ENCODE results near the gene DIPK1A. TPM values are rescaled to one million over a fixed set of nuclear protein-coding genes. Genes with fewer than 3 reads are reported as not detected.

The DIPK1A gene
- total RNA-seq, 1 experiment from 2014 or later = 2.3 TPM

DNA sequence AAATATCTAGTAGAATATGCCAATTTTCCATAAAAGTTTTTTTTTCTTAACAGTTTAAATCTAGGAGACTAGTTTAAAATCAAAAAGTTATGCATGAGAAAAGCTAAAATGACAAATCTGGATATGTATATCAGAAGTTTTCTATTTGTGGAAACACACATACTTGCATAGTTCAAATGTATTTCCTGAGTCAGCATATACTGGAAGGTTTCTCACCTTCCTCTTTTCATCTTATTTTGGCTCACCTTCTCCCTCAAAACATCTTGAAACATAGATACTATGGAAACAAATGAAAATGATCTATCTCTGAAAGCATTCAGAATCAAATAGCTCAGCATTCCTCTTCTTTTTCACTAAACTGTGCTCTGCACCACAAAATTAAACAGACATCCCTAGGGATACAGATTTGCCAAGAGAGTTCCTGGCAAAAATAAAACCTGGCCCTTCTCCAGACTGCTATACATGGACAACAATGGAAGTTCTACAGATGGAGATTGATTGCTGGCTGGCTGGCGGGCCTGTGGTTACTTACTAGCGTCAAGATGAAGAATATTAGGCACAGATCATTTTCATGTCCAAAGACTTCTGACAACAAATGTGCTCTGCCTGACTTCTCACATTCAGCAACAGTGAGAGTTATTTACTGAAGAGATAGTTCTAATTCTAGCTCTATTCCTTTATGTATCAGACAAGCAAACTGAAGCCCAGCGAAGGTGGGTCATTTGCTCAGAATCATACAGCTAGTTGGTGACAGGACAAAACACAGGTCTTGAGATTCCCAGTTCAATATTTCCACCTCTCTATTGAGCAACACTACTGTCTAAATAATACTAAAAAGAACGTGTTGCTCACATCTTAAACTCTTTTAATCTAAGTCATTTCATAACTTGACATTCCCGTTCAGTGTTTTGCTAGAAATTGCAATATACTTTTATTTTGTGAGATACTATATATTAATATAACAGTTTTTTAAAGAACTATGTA, 26.6 kb downstream of the DIPK1A start:
- H3K4me1 Mint-ChIP-seq (ENCODE audit: low read depth, unreplicated experiment) = peaks cover 28% of the 10 kb centered on the region

DNA sequence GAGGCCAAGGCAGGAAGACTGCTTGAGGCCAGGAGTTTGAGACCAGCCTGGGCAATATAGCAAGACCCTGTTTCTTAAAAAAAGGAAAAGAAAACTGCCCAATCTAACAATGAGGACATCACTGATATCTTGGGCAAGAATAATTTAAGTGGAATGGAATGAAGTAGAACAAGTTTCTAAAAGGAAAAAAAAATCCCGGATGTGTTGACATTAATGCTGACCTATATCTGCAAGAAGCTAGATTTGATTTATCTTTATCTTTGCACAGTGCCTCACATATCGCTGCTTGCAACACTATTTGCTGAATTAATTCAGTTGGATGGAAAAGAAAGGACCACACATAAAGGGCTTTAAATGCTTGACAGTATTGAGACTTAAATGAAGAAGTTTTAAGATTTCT, 27.8 kb downstream of the DIPK1A start:
- Mint-ChIP-seq H3K36me3 (ENCODE audit: insufficient read depth, unreplicated experiment) (peaks cover 7% of the 10 kb centered on the region), H3K4me3 (ENCODE audit: unreplicated experiment) (peak overlapping the region; percentile 3), H3K27ac (ENCODE audit: unreplicated experiment) (peak overlapping the region; percentile 9), H3K9me3 (ENCODE audit: unreplicated experiment) (no peaks in the 10 kb centered on the region), H3K4me1 (ENCODE audit: low read depth, unreplicated experiment) (peaks cover 28% of the 10 kb centered on the region), H3K27me3 (ENCODE audit: insufficient read depth, unreplicated experiment) (no peaks in the 10 kb centered on the region)
- Histone ChIP-seq H3K4me3 (ENCODE audit: low read depth, low read length) (no peak overlapping the region), H3K36me3 (ENCODE audit: control insufficient read depth, insufficient read depth, low read length) (no peaks in the 10 kb centered on the region), H3K27me3 (replicated peaks; ENCODE audit: control insufficient read depth, insufficient read depth, low read length) (no peaks in the 10 kb centered on the region), H3K4me1 (peaks cover 18% of the 10 kb centered on the region), H3K9me3 (no peaks in the 10 kb centered on the region)
- CTCF ChIA-PET = interaction anchor here (0.8 kb wide), 1 partner anchor 27 kb away, joined by 3 read pairs; no protein-coding TSS in a partner anchor
- intact Hi-C loops (cut with micrococcal nuclease; ENCODE audit: unreplicated experiment) = loop anchor here (1.0 kb wide), 3 partner anchors 18 to 46 kb away; partner anchors contain the start of gene DIPK1A
- DNase-seq = peak; percentile 38 to 62
- BruUV-seq (replicated peaks) = no TSS peak
- TF ChIP-seq, protein P1, sequence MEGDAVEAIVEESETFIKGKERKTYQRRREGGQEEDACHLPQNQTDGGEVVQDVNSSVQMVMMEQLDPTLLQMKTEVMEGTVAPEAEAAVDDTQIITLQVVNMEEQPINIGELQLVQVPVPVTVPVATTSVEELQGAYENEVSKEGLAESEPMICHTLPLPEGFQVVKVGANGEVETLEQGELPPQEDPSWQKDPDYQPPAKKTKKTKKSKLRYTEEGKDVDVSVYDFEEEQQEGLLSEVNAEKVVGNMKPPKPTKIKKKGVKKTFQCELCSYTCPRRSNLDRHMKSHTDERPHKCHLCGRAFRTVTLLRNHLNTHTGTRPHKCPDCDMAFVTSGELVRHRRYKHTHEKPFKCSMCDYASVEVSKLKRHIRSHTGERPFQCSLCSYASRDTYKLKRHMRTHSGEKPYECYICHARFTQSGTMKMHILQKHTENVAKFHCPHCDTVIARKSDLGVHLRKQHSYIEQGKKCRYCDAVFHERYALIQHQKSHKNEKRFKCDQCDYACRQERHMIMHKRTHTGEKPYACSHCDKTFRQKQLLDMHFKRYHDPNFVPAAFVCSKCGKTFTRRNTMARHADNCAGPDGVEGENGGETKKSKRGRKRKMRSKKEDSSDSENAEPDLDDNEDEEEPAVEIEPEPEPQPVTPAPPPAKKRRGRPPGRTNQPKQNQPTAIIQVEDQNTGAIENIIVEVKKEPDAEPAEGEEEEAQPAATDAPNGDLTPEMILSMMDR (IDR thresholded peaks at IDR 0.05; ENCODE audit: insufficient read depth in 1 of 2, low read depth in 1 of 2, low read length in 1 of 2, severe bottlenecking in 1 of 2, unreplicated experiment in 1 of 2) = no peak
- POLR2A ChIA-PET = no interaction called here

More for the DNA sequence above, 26.6 kb downstream of the DIPK1A start:
- ChIA-PET CTCF (no interaction called here), POLR2A (no interaction called here)
- Histone ChIP-seq H3K9me3 (no peaks in the 10 kb centered on the region), H3K4me1 (peaks cover 18% of the 10 kb centered on the region), H3K27me3 (replicated peaks; ENCODE audit: control insufficient read depth, insufficient read depth, low read length) (no peaks in the 10 kb centered on the region), H3K36me3 (ENCODE audit: control insufficient read depth, insufficient read depth, low read length) (no peaks in the 10 kb centered on the region), H3K4me3 (ENCODE audit: low read depth, low read length) (no peak overlapping the region)
- DNase-seq = no peak
- Mint-ChIP-seq H3K9me3 (ENCODE audit: unreplicated experiment) (no peaks in the 10 kb centered on the region), H3K27ac (ENCODE audit: unreplicated experiment) (no peak overlapping the region), H3K27me3 (ENCODE audit: insufficient read depth, unreplicated experiment) (no peaks in the 10 kb centered on the region), H3K36me3 (ENCODE audit: insufficient read depth, unreplicated experiment) (peaks cover 7% of the 10 kb centered on the region), H3K4me3 (ENCODE audit: unreplicated experiment) (no peak overlapping the region)
- TF ChIP-seq, protein P1 (IDR thresholded peaks at IDR 0.05; ENCODE audit: insufficient read depth in 1 of 2, low read depth in 1 of 2, low read length in 1 of 2, severe bottlenecking in 1 of 2, unreplicated experiment in 1 of 2) = no peak
- intact Hi-C loops (cut with micrococcal nuclease; ENCODE audit: unreplicated experiment) = no loop called here
- BruUV-seq (replicated peaks) = no TSS peak

DNA sequence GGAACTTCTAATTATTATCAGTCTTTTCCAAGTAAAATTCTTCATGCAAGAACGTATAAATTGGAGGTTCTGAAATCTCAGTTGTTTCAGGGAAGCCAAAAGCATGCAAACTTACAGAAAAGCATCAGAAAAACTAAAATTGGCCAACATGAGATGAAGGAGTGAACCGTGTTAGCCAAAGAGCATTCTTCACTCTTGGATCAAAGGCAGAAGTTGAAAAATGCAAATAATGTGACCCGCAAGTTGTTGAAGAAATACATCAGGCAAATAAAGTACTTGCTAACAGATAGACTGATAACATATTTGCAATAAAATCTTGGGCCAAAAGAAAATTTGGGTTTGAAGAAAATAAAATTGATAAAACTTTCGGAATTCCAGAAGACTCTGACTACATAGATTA, 29.6 kb downstream of the DIPK1A start:
- H3K36me3 Mint-ChIP-seq (ENCODE audit: insufficient read depth, unreplicated experiment) = peaks cover 7% of the 10 kb centered on the region
- TF ChIP-seq, protein P1 (IDR thresholded peaks at IDR 0.05; ENCODE audit: insufficient read depth in 1 of 2, low read depth in 1 of 2, low read length in 1 of 2, severe bottlenecking in 1 of 2, unreplicated experiment in 1 of 2) = no peak
- H3K27ac Mint-ChIP-seq (ENCODE audit: unreplicated experiment) = no peak overlapping the region
- intact Hi-C loops (cut with micrococcal nuclease; ENCODE audit: unreplicated experiment) = no loop called here
- H3K4me1 Mint-ChIP-seq (ENCODE audit: low read depth, unreplicated experiment) = peaks cover 28% of the 10 kb centered on the region
- no peak overlapping the region for H3K4me3 Mint-ChIP-seq (ENCODE audit: unreplicated experiment)
- POLR2A ChIA-PET = no interaction called here
- no peaks in the 10 kb centered on the region for H3K9me3 Mint-ChIP-seq (ENCODE audit: unreplicated experiment)
- H3K27me3 Mint-ChIP-seq (ENCODE audit: insufficient read depth, unreplicated experiment) = no peaks in the 10 kb centered on the region
- Histone ChIP-seq H3K36me3 (ENCODE audit: control insufficient read depth, insufficient read depth, low read length) (no peaks in the 10 kb centered on the region), H3K9me3 (no peaks in the 10 kb centered on the region), H3K4me1 (peaks cover 18% of the 10 kb centered on the region), H3K27me3 (replicated peaks; ENCODE audit: control insufficient read depth, insufficient read depth, low read length) (no peaks in the 10 kb centered on the region), H3K4me3 (ENCODE audit: low read depth, low read length) (no peak overlapping the region)
- BruUV-seq (replicated peaks) = no TSS peak
- DNase-seq = no peak
- CTCF ChIA-PET = no interaction called here
